ENCODE data around the gene ZYX. TPM values are rescaled to one million over a fixed set of nuclear protein-coding genes. Genes with fewer than 3 reads are reported as not detected.

The ZYX gene
- total and polyA plus RNA-seq, 7 experiments from 2014 or later, result 54.2 to 264 (median 122) TPM

DNA sequence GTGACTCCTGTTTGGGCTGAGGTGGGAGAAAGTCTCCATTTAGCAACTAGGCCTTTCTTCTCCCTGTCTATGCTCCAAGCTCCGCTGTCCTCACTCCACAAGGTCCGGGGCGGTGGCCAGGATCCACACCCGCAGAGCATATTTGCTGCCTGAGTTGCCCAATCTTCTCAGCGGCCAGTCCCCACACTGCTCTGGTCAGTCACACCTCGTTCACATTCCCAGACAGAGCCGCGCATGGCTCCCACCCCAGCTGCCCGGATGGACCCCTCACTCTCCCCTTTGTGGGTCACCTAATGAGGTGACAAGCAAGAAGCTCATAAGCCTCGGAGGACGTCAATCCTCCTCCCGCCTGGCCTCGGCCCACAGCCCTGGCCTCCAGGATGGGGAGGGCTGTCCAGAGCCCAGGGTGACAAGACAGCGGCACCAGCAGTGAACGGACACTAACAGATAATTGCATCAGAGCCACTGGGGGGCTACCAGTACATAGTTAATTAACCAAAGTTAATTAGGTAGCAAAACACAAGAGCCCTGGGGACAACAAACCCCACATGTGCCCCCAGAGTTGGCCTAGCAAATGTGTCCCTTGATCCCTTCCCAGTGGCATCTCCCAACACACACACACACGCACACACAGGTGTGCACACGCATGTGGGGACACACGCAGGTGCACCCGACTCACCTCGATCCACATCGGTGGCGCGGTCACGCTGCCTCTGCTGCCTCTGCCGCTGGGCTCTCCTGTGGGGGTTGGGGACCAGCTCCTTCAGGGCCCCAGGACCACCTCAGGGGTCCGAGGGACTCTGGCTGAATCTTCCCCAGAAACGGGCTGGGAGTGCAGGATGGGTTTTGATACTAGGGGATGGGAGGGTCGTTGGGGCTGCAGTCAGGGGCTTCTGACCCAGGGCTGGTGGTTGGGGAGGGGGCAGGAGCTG is 15.7 kb downstream of the ZYX start:
- ChIA-PET POLR2A (interaction anchor here (1.2 to 2.0 kb wide), 4 partner anchors 8 to 14 kb away, joined by 4 to 8 read pairs (median 4); no protein-coding TSS in a partner anchor), CTCF (interaction anchor here (1.5 to 2.1 kb wide), 2 partner anchors 10 to 13 kb away, joined by 5 to 14 read pairs; partner anchors contain the start of gene EPHA1)
- H3K27ac ChIP-seq (ENCODE audit: low read depth, low read length), result no peak overlapping the region
- H3K4me3 Mint-ChIP-seq, result peak overlapping the region in 1 of 10 donors; percentile 7
- H3K27me3 Mint-ChIP-seq, result peaks cover 0 to 2% (median 0%) of the 10 kb centered on the region in 5 donors
- no peaks in the 10 kb centered on the region for H3K4me1 ChIP-seq (ENCODE audit: control insufficient read depth in 2 of 2, insufficient read depth in 2 of 2, low read length in 2 of 2)
- H3K4me3 ChIP-seq (ENCODE audit: low read length), result no peak overlapping the region
- ATAC-seq (no peak), DNase-seq (no peak)
- H3K27ac Mint-ChIP-seq, result peak overlapping the region in 3 of 9 donors; percentile 63 to 77 (median 74)
- H3K36me3 Mint-ChIP-seq, result peaks cover 3 to 43% (median 11%) of the 10 kb centered on the region in 5 donors
- H3K27me3 ChIP-seq (ENCODE audit: control insufficient read depth in 2 of 2, insufficient read depth in 2 of 2, low read length in 2 of 2), result no peaks in the 10 kb centered on the region
- intact Hi-C loops (cut with micrococcal nuclease), result no loop called here
- H3K4me1 Mint-ChIP-seq, result peaks cover 7 to 24% (median 13%) of the 10 kb centered on the region in 7 donors
- H3K9me3 Mint-ChIP-seq, result no peaks in the 10 kb centered on the region
- peaks cover 0 to 98% (median 20%) of the 10 kb centered on the region in 3 experiments for H3K36me3 ChIP-seq (ENCODE audit: control insufficient read depth in 2 of 3, insufficient read depth in 3 of 3, low read length in 3 of 3)
- no peaks in the 10 kb centered on the region for H3K9me3 ChIP-seq (ENCODE audit: control insufficient read depth in 2 of 3, low read length in 3 of 3)

DNA sequence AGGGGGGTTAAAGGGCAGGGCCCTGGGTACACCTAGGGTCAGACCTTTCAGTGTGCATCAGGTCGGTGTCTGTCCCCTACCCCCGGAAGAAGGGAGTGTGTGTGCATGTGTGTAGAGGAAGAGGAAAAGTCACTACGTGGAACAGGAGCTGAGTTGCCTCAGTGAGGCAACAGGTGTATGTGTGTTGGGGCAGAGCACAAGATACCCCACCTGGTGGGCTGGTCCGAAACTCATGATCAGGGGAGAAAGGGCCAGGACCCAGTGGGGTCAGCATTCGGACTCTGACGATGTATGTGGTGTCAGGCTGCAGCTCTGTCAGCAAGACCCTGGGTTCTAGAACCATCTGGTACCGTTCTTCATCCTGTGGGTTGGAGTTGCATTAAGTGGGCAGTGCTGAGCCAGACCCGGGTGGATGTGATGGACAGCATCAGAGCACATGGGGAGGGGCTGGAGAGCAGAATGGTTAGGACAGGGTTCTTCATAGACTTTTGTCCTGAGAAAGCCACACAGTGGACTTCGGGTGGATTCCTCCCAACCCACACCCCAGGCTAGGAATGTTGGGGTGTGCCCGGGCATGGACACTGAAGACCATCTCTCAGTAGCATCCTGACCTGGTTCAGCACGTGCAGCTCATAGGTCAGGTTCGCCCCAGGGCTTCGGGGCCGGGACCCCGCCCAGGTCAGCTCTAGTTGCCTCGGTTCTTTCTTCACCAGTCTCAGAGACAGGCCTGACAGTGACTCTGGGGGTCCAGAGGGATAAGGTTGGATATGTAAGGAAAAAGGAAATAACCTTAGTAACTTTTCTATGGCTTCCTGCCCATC is 16.8 kb downstream of the ZYX start:
- ChIA-PET CTCF (interaction anchor here (1.2 kb wide), 1 partner anchor 10 kb away, joined by 4 read pairs; no protein-coding TSS in a partner anchor), POLR2A (interaction anchor here (1.3 to 2.0 kb wide), 2 partner anchors 7 to 9 kb away, joined by 4 to 8 read pairs; no protein-coding TSS in a partner anchor)
- Mint-ChIP-seq H3K27me3 (peaks cover 0 to 2% (median 0%) of the 10 kb centered on the region in 5 donors), H3K27ac (peak overlapping the region in 5 of 9 donors; percentile 24 to 74 (median 38)), H3K36me3 (peaks cover 2 to 40% (median 11%) of the 10 kb centered on the region in 5 donors), H3K9me3 (no peaks in the 10 kb centered on the region), H3K4me1 (peaks cover 7 to 32% (median 19%) of the 10 kb centered on the region in 7 donors), H3K4me3 (no peak overlapping the region)
- no peaks in the 10 kb centered on the region for H3K4me1 ChIP-seq (ENCODE audit: control insufficient read depth in 2 of 2, insufficient read depth in 2 of 2, low read length in 2 of 2)
- no peaks in the 10 kb centered on the region for H3K9me3 ChIP-seq (ENCODE audit: control insufficient read depth in 2 of 3, low read length in 3 of 3)
- no peak overlapping the region for H3K4me3 ChIP-seq (ENCODE audit: low read length)
- DNase-seq, result no peak
- intact Hi-C loops (cut with micrococcal nuclease), result no loop called here
- H3K36me3 ChIP-seq (ENCODE audit: control insufficient read depth in 2 of 3, insufficient read depth in 3 of 3, low read length in 3 of 3), result peaks cover 0 to 92% (median 20%) of the 10 kb centered on the region in 3 experiments
- ATAC-seq, result no peak
- no peak overlapping the region for H3K27ac ChIP-seq (ENCODE audit: low read depth, low read length)
- H3K27me3 ChIP-seq (ENCODE audit: control insufficient read depth in 2 of 2, insufficient read depth in 2 of 2, low read length in 2 of 2), result no peaks in the 10 kb centered on the region

DNA sequence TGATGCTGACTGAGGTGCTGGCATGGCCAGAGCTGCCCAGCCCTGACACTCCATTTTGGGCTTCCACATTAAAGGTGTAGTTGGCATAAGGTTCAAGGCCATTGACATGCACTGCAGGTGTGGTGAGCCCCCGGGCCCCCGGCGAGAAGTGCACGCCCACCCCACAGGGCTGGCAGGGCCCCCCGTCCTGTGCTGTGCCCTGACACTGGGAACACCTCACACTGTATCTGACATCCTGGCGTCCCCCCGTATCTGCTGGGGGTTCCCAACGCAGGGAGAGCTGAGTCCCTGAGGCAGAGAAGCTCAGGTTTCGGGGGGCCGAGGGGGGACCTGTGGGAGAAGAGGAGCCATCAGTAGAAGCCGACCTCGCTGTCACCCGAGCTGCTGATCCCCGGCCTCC is 17.5 kb downstream of the ZYX start:
- CTCF ChIA-PET, result interaction anchor here (1.2 kb wide), 1 partner anchor 9 kb away, joined by 4 read pairs; no protein-coding TSS in a partner anchor
- H3K9me3 Mint-ChIP-seq, result no peaks in the 10 kb centered on the region
- Histone ChIP-seq H3K36me3 (ENCODE audit: control insufficient read depth in 2 of 3, insufficient read depth in 3 of 3, low read length in 3 of 3) (peaks cover 0 to 85% (median 19%) of the 10 kb centered on the region in 3 experiments), H3K9me3 (ENCODE audit: control insufficient read depth in 2 of 3, low read length in 3 of 3) (no peaks in the 10 kb centered on the region), H3K4me1 (ENCODE audit: control insufficient read depth in 2 of 2, insufficient read depth in 2 of 2, low read length in 2 of 2) (no peaks in the 10 kb centered on the region), H3K27ac (ENCODE audit: low read depth, low read length) (no peak overlapping the region), H3K4me3 (ENCODE audit: low read length) (no peak overlapping the region), H3K27me3 (ENCODE audit: control insufficient read depth in 2 of 2, insufficient read depth in 2 of 2, low read length in 2 of 2) (no peaks in the 10 kb centered on the region)
- peak overlapping the region in 2 of 9 donors; percentile 3 to 17 for H3K27ac Mint-ChIP-seq
- ATAC-seq (no peak), DNase-seq (no peak)
- H3K36me3 Mint-ChIP-seq, result peaks cover 0 to 37% (median 11%) of the 10 kb centered on the region in 5 donors
- H3K4me1 Mint-ChIP-seq, result peaks cover 7 to 36% (median 26%) of the 10 kb centered on the region in 7 donors
- POLR2A ChIA-PET, result interaction anchor here (1.2 to 1.3 kb wide), 2 partner anchors 8 to 9 kb away, joined by 4 read pairs; no protein-coding TSS in a partner anchor
- H3K4me3 Mint-ChIP-seq, result no peak overlapping the region
- intact Hi-C loops (cut with micrococcal nuclease), result no loop called here
- H3K27me3 Mint-ChIP-seq, result peaks cover 0 to 2% (median 0%) of the 10 kb centered on the region in 5 donors

DNA sequence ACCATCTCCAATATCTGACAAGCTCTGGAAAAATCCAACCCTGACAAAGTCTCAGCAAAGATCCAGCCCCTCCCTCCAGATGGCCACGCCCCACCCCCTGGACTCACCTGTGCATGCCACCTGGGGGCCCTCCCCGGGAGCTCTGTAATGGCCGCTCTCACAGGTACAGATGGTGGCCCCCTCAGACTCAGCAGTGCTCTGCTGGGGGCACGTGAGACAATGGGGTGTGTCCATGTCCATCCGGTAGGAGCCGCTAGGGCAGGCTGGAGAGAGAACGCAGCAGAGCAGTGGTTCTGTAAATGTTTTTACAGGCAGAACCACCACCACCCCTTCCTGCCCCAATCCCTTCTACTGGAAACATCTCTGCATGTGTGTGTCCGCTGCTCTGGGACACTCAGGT is 18.0 kb downstream of the ZYX start:
- Mint-ChIP-seq H3K27me3 (peaks cover 0 to 2% (median 0%) of the 10 kb centered on the region in 5 donors), H3K9me3 (no peaks in the 10 kb centered on the region), H3K27ac (peak overlapping the region in 2 of 9 donors; percentile 3 to 17), H3K36me3 (peaks cover 0 to 36% (median 11%) of the 10 kb centered on the region in 5 donors), H3K4me1 (peaks cover 7 to 38% (median 29%) of the 10 kb centered on the region in 7 donors), H3K4me3 (no peak overlapping the region)
- Histone ChIP-seq H3K9me3 (ENCODE audit: control insufficient read depth in 2 of 3, low read length in 3 of 3) (no peaks in the 10 kb centered on the region), H3K4me3 (ENCODE audit: low read length) (no peak overlapping the region), H3K27me3 (ENCODE audit: control insufficient read depth in 2 of 2, insufficient read depth in 2 of 2, low read length in 2 of 2) (no peaks in the 10 kb centered on the region), H3K27ac (ENCODE audit: low read depth, low read length) (no peak overlapping the region), H3K4me1 (ENCODE audit: control insufficient read depth in 2 of 2, insufficient read depth in 2 of 2, low read length in 2 of 2) (no peaks in the 10 kb centered on the region), H3K36me3 (ENCODE audit: control insufficient read depth in 2 of 3, insufficient read depth in 3 of 3, low read length in 3 of 3) (peaks cover 0 to 80% (median 16%) of the 10 kb centered on the region in 3 experiments)
- ChIA-PET POLR2A (interaction anchor here (1.2 to 11.4 kb wide), 2 partner anchors 9 to 20 kb away, joined by 4 to 223 read pairs; partner anchors contain the start of gene ZYX), CTCF (interaction anchor here (1.2 kb wide), 1 partner anchor 8 kb away, joined by 4 read pairs; no protein-coding TSS in a partner anchor)
- no peak for DNase-seq
- intact Hi-C loops (cut with micrococcal nuclease), result no loop called here
- ATAC-seq, result no peak

DNA sequence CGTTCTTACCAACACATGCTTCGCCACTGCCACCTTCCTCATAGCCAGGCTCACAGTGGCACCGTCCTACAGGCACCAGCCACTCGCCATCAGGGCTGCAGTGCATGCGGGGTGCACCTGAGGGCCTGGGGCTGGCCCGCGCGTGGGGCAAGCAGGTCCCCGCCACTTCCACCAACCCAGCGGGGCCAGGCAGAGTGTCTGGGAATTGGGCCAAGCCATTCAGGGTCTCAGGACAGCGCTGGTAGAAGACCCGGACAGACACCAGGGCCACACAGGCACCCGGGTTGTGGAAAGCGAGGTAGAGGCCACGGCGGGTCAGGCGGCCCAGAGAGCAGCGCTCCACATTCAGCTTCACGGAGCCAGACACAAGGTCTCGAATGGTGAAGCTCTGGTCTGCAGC is 18.5 kb downstream of the ZYX start:
- H3K9me3 Mint-ChIP-seq, result no peaks in the 10 kb centered on the region
- CTCF ChIA-PET, result interaction anchor here (1.0 to 1.2 kb wide), 3 partner anchors 8 to 20 kb away, joined by 3 to 5 read pairs (median 4); no protein-coding TSS in a partner anchor
- H3K27ac Mint-ChIP-seq, result peak overlapping the region in 1 of 9 donors; percentile 17
- POLR2A ChIA-PET, result interaction anchor here (1.2 to 11.4 kb wide), 3 partner anchors 9 to 34 kb away, joined by 4 to 223 read pairs (median 5); partner anchors contain the start of gene ZYX
- Histone ChIP-seq H3K9me3 (ENCODE audit: control insufficient read depth in 2 of 3, low read length in 3 of 3) (no peaks in the 10 kb centered on the region), H3K4me1 (ENCODE audit: control insufficient read depth in 2 of 2, insufficient read depth in 2 of 2, low read length in 2 of 2) (peaks cover 0 to 2% of the 10 kb centered on the region in 2 donors), H3K27me3 (ENCODE audit: control insufficient read depth in 2 of 2, insufficient read depth in 2 of 2, low read length in 2 of 2) (no peaks in the 10 kb centered on the region), H3K4me3 (ENCODE audit: low read length) (no peak overlapping the region), H3K27ac (ENCODE audit: low read depth, low read length) (no peak overlapping the region), H3K36me3 (ENCODE audit: control insufficient read depth in 2 of 3, insufficient read depth in 3 of 3, low read length in 3 of 3) (peaks cover 0 to 77% (median 16%) of the 10 kb centered on the region in 3 experiments)
- intact Hi-C loops (cut with micrococcal nuclease), result no loop called here
- peaks cover 0 to 4% (median 0%) of the 10 kb centered on the region in 5 donors for H3K27me3 Mint-ChIP-seq
- DNase-seq, result no peak
- H3K36me3 Mint-ChIP-seq, result peaks cover 0 to 39% (median 11%) of the 10 kb centered on the region in 5 donors
- H3K4me1 Mint-ChIP-seq, result peaks cover 5 to 42% (median 32%) of the 10 kb centered on the region in 7 donors
- no peak overlapping the region for H3K4me3 Mint-ChIP-seq
- no peak for ATAC-seq

Measured in naive thymus-derived CD4-positive, alpha-beta T cell (primary cell).